ENCODE data around the gene ARSG. TPM values are rescaled to one million over a fixed set of nuclear protein-coding genes. Genes with fewer than 3 reads are reported as not detected.

The ARSG gene
- total RNA-seq, 4 donors from 2014 or later: 6.1 to 8.9 (median 7.0) TPM

DNA sequence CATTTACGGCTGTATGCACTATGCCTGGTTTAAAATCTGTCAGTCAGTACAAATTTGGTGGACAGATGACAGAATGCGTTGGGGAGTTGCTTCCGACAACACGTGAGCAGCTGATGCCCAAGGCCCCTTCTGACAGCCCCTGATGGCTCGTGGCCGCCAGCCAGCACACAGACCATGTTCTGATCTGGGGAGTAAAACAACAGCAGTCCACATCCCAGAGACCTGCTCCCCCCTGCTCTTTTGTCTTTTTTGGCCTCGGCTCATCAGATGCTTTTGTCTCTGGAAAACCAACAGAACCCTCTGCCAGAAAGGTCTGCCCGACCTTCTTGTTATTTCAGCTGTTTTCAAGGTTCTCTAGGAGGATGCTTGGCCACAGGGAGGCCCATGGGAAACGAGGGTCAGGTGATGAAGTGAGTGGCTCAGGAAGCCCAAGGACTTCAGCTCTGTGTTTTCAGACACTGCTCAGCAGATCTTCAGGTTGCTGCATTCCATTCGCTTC is 10.8 kb downstream of the ARSG start:
- intact Hi-C loops (cut with DNase I): no loop called here
- Histone ChIP-seq H3K27me3 (no peaks in the 10 kb centered on the region), H3K9me3 (no peaks in the 10 kb centered on the region), H3K4me1 (peaks cover 3 to 34% (median 10%) of the 10 kb centered on the region in 3 donors), H3K36me3 (no peaks in the 10 kb centered on the region), H3K4me3 (no peak overlapping the region), H3K27ac (no peak overlapping the region)
- DNase-seq: no peak
- no peak for TF ChIP-seq POLR2A (IDR thresholded peaks at IDR 0.05)
- TF ChIP-seq, protein P1, sequence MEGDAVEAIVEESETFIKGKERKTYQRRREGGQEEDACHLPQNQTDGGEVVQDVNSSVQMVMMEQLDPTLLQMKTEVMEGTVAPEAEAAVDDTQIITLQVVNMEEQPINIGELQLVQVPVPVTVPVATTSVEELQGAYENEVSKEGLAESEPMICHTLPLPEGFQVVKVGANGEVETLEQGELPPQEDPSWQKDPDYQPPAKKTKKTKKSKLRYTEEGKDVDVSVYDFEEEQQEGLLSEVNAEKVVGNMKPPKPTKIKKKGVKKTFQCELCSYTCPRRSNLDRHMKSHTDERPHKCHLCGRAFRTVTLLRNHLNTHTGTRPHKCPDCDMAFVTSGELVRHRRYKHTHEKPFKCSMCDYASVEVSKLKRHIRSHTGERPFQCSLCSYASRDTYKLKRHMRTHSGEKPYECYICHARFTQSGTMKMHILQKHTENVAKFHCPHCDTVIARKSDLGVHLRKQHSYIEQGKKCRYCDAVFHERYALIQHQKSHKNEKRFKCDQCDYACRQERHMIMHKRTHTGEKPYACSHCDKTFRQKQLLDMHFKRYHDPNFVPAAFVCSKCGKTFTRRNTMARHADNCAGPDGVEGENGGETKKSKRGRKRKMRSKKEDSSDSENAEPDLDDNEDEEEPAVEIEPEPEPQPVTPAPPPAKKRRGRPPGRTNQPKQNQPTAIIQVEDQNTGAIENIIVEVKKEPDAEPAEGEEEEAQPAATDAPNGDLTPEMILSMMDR (IDR thresholded peaks at IDR 0.05): no peak
- 78 to 87% methylated on average over 9 of the region's 10 CpGs for WGBS, 2 donors

DNA sequence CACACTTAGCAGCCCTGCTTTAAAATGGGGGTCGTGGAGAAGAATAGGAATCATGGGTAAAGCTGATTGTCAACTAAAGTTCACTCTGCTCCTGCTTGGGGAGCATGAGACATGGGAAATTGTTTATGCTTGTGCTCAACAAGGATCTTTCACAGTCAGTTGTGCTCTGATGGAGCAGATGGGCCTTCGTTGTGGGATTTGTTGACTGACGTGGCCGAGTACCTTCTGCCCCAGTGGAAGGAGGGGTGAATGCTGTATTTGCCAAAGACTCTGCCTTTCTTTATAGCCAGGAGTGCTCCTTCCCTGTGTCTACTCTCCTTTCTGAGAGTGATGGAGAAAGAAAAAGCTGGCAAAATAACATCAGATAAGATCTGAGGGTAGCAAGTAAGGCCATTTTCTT is 11.4 kb downstream of the ARSG start:
- Histone ChIP-seq H3K4me1 (peaks cover 0 to 28% (median 5%) of the 10 kb centered on the region in 3 donors), H3K4me3 (no peak overlapping the region), H3K27ac (no peak overlapping the region), H3K27me3 (no peaks in the 10 kb centered on the region), H3K9me3 (no peaks in the 10 kb centered on the region), H3K36me3 (peaks cover 0 to 5% (median 0%) of the 10 kb centered on the region in 3 donors)
- no peak for DNase-seq
- 65 to 76% methylated on average over 3 to 4 of the region's 4 CpGs for WGBS, 2 donors
- intact Hi-C loops (cut with DNase I): no loop called here
- no peak for TF ChIP-seq POLR2A (IDR thresholded peaks at IDR 0.05)
- TF ChIP-seq, protein P1 (IDR thresholded peaks at IDR 0.05): no peak

DNA sequence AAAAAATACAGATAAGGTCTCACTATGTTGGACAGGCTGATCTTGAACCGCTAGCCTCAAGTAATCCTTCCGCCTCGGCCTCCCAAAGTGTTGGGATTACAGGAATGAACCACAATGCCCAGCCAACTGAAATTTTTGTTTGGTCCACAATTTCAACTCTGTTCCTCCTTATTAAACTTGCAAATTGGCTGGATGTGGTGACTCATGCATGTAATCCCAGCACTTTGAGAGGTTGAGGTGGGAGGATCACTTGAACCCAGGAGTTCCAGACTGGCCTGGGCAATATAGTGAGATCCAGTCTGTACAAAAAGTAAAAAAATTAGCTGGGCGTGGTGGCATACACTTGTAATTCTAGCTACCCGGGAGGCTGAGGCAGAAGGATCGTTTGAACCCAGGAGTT is 13.4 kb downstream of the ARSG start:
- Histone ChIP-seq H3K4me3 (no peak overlapping the region), H3K27ac (peak overlapping the region in 2 of 4 donors; percentile 32 to 60), H3K9me3 (no peaks in the 10 kb centered on the region), H3K4me1 (peaks cover 0 to 23% (median 5%) of the 10 kb centered on the region in 3 donors), H3K27me3 (no peaks in the 10 kb centered on the region), H3K36me3 (peaks cover 0 to 9% (median 0%) of the 10 kb centered on the region in 3 donors)
- no peak for TF ChIP-seq POLR2A (IDR thresholded peaks at IDR 0.05)
- TF ChIP-seq, protein P1 (IDR thresholded peaks at IDR 0.05): no peak
- DNase-seq: no peak
- WGBS, 2 donors: 85 to 88% methylated on average over 6 of the region's 6 CpGs
- intact Hi-C loops (cut with DNase I): no loop called here

DNA sequence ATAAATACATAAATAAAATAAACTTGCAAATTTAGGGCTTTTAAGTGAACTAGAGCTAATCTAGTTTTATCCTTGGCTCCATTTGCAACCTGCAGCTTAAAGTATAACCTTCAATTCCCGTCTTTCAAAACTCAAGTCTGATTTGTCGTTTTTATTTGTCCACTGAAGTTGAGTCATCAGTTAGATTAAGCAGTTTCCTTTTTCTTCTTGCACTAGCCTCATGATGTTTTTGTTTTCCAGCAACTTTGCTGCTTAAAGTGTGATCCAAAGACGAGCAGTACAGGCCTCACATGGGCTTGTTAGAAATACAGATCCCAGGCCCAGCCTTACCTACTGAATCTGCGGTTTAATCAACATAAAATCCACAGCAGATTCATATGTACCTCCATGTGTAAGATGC is 13.8 kb downstream of the ARSG start:
- 55 to 57% methylated on average over 4 of the region's 4 CpGs for WGBS, 2 donors
- intact Hi-C loops (cut with DNase I): no loop called here
- H3K4me1 ChIP-seq: peaks cover 0 to 28% (median 5%) of the 10 kb centered on the region in 3 donors
- TF ChIP-seq, protein P1 (IDR thresholded peaks at IDR 0.05): no peak
- no peak for TF ChIP-seq POLR2A (IDR thresholded peaks at IDR 0.05)
- H3K36me3 ChIP-seq: peaks cover 0 to 9% (median 0%) of the 10 kb centered on the region in 3 donors
- peak overlapping the region in 2 of 4 donors; percentile 32 to 60 for H3K27ac ChIP-seq
- no peaks in the 10 kb centered on the region for H3K27me3 ChIP-seq
- no peak for DNase-seq
- no peaks in the 10 kb centered on the region for H3K9me3 ChIP-seq
- no peak overlapping the region for H3K4me3 ChIP-seq

DNA sequence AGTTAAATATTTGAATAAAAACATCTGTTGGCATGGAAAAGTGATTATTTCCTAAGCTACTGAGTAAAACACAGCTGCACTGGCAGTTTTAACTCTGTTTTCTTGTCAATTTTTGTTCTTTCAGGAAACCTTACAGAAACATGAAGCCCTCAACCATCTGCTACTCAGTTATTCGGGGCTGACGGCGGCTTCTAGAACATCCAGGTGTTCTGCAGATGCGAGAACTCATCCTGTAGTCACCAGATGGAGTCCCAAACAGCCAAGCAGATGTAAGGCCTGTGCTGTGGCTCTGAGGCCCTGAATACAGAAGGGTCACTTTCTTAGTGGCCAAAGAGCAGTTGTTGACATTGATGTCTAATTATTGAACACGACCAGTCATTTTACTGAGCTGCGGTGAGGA is 15.5 kb downstream of the ARSG start:
- no peaks in the 10 kb centered on the region for H3K9me3 ChIP-seq
- intact Hi-C loops (cut with DNase I): no loop called here
- H3K4me3 ChIP-seq: no peak overlapping the region
- H3K4me1 ChIP-seq: peaks cover 0 to 29% (median 5%) of the 10 kb centered on the region in 3 donors
- TF ChIP-seq, protein P1 (IDR thresholded peaks at IDR 0.05): no peak
- TF ChIP-seq POLR2A (IDR thresholded peaks at IDR 0.05): no peak
- peaks cover 0 to 9% (median 0%) of the 10 kb centered on the region in 3 donors for H3K36me3 ChIP-seq
- no peak overlapping the region for H3K27ac ChIP-seq
- WGBS, 2 donors: 71 to 83% methylated on average over 4 to 6 of the region's 6 CpGs
- DNase-seq: no peak
- no peaks in the 10 kb centered on the region for H3K27me3 ChIP-seq
